Measurements from ENCODE around the gene NADSYN1. TPM values are rescaled to one million over a fixed set of nuclear protein-coding genes. Genes with fewer than 3 reads are reported as not detected.
A peak's percentile ranks its signal among the peaks of the same experiment; 100 is the strongest.

Gene NADSYN1
- total RNA-seq, 1 experiment from 2014 or later, result 36.8 TPM

DNA sequence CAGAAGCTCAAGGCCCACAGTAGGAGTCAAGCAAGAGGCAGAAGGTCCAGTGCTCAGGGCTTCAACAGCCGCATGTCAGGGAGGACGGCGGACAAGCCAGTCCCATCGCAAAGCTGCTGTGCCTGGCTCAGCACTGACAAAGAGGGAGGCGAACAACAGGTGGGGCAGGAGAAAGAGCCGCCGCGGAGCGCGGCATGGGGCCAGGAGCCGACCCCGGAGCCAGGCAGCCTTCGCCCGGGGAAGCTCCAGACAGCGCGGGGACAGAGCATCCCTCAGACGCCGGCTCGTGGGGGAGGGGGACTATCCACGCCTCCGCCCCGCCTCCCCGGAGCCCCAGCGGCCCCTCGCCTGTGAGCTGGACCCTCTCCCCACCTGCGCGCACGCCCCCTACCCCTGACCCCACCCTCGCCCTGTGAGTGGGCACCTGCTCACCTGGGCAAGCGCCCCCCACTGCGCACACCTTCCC, 5.2 kb upstream of the NADSYN1 start:
- in situ Hi-C loops (cut with HindIII; ENCODE audit: low pct_unique_long_range_greater_than_20kb, low sequenced_read_pairs), result no loop called here
- no peak for DNase-seq (ENCODE audit: low read depth)

DNA sequence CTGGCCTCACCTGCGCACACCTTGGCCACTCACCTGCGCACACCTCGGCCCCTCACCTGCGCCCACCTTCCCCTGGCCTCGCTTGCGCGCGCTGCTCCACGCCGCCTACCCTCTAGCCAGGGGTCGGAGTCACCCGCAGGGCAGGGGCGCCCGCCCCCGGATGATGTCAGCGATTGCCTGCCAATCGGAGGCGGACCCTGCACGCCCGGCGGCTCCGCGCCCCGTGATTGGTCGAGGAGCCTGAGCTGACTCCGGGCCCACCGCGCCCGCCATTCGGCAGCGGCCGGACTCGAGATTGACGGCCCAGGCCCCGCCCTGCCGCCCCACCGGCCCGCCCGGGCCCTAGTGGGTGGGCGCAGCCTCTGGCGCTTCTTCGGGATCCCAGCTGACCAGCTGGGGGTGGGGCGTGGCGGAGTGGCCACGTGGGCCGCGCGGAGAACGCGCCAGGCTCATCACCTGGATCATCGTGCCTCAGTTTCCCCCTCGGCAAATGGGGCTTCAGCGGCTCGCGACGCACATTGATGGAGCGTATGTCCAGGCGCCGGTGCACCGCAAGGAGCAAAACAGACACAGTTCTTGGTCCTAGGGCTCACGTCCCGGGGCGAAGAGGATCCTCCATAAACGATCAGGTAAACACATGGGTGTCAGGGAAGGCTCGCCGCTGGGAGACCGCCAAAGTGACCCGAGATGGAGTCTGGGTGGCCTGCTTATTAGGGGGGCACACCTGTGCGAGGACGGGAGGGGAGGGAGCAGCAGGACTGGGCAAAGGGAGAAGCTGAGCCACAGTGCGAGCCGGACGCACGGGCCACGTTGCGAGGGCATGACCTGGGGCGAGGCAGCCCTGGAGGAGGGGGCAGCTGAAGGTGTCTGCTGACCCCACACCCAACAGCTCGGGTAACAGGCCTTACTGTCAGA, 4.5 kb upstream of the NADSYN1 start, which contains the start of gene DHCR7:
DHCR7 (minus strand) TSS at position 137 of the 915 bp plus-strand sequence. CDS start 3,441 bp downstream, outside the sequence.
- in situ Hi-C loops (cut with HindIII; ENCODE audit: low pct_unique_long_range_greater_than_20kb, low sequenced_read_pairs), result no loop called here
- DNase-seq (ENCODE audit: low read depth), result peak; percentile 88

DNA sequence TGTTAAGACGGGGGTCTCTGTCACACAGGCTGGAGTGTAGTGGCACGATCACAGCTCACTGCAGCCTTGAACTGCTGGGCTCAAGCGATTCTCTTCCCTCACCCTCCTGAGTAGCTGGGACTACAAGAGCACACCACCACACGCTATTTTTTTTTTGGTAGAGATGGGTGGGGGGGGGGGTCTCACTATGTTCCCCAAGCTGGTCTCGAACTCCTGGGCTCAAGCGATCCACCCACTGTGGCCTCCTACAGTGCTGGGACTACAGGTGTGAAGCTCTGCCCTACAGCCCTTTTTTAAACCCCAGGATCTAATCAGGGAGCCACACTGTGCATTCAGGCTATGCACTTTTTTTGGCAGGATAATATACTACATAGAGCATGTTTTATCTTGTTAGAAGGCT, 3.4 kb upstream of the NADSYN1 start:
- no peak for DNase-seq (ENCODE audit: low read depth)
- in situ Hi-C loops (cut with HindIII; ENCODE audit: low pct_unique_long_range_greater_than_20kb, low sequenced_read_pairs), result no loop called here

DNA sequence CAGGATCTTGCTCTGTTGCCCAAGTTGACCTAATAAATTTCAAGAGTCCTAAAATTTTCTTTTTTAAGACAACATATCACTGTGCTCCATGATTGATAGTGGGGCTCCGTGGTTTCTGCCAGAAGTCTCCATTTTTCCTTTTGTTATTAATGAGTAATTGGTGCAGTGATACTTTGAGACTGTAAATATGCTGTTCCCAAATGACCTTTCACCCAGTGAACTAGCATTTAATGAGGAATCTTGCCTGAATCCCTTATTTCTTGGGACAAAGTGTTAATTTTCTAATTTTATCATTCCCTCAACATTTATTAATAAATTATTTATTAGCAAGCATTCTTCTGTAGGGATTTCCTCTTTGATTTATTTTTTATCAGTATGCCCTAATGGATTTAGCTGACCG, 2.5 kb upstream of the NADSYN1 start:
- in situ Hi-C loops (cut with HindIII; ENCODE audit: low pct_unique_long_range_greater_than_20kb, low sequenced_read_pairs), result no loop called here
- no peak for DNase-seq (ENCODE audit: low read depth)

DNA sequence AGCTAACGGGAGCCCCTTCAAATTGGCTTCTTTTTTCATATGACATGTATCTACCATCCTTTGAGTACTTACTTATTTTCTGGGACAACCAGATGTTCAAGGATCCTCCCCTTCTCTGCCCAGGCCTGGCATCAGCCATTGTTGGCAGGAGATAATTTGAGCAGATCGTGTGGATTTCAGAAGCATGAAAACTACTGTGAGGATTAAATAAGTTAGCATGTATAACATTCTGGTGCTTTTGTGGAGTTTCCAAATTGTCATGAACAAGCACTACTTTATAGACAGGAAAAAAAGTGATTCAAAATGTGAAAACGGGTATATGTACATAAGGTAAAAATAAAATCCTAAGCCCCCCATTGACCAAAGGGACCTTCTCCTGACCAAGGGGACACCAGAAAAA, 2.1 kb upstream of the NADSYN1 start:
- DNase-seq (ENCODE audit: low read depth), result no peak
- in situ Hi-C loops (cut with HindIII; ENCODE audit: low pct_unique_long_range_greater_than_20kb, low sequenced_read_pairs), result no loop called here

DNA sequence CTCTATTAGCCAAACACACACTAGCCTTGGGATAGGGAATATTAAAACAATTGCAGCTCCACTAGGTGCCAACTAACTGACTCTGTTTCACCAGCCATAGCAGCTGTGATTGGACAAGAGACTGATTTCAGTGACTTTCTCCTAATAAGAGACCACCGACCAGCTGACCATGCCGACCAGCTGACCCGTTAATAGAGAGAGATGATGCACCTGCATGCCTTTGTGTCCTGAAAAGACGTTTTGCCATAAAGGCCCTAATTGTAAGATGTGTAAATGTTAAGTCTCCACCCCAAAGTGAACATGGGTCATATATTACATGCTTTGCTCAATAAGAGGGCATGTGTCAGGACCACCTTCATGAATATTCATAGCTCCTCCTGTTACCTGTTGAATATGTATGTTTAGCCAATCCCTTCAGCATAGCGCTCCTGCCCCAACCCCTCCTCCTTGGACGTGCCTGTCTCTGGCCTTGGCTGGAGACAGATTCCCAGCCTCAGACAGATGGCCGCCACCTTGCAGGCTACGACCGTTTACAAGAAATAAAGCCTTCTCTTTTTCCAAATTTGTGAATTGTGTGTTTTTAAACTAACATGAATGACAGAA, 1.3 kb upstream of the NADSYN1 start:
- in situ Hi-C loops (cut with HindIII; ENCODE audit: low pct_unique_long_range_greater_than_20kb, low sequenced_read_pairs), result no loop called here
- peak; percentile 20 for DNase-seq (ENCODE audit: low read depth)

DNA sequence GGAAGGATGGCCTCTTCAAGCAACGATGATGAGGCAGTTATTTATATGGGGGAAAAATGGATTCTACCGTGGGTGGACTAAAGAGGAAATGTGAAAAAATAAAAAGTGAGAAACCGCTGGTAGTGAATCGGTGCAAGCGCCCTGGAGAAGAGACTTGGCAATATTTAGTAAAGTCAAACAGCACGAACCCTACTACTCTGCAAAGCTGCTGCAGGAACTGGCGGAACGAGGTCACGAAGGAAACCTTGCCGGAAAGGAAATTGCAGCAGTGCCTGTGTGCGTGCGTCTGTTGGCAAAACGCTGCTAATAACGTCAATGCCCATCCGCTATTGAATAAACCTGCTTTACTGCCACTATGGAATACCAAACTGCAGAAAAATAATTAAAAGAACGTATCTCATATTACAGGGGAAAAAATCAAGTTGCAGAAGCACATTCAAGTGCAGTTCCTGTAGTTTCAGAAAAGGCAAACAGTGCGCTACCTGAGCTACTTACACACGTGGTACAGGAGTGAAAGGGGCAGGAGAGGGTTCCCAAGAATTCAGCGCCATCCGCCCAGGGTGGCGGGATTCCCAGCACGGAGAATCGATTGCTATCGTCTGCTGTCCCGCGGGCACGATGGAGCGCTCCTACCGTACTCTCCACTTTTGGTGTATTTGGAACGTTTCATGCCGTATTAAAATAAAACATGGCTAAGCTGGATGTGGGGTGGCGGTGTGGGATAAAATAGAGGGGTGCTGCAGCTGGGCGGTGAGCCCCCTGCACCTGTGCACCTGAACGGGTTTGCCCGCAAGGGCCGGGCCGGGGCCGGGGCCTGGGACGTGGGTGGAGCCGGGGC, 585 bp upstream of the NADSYN1 start:
- in situ Hi-C loops (cut with HindIII; ENCODE audit: low pct_unique_long_range_greater_than_20kb, low sequenced_read_pairs), result no loop called here
- no peak for DNase-seq (ENCODE audit: low read depth)

DNA sequence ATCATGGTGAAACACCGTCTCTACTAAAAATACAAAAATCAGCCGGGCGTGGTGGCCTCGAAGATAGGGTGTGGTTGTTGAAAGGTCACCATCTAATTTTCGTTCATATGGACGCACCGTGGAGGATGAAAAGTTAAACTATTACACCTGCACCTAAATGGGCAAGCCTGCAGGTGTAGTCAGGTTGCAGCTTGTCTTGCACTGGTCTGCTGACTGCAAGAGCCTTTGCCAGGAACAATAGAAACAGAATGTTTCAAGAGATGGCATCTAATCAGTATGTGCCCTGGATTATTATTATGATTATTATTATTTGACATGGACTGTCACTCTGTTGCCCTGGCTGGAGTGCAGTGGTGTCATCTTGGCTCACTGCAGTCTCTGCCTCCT, 908 bp downstream of the NADSYN1 start:
- no peak for DNase-seq (ENCODE audit: low read depth)
- in situ Hi-C loops (cut with HindIII; ENCODE audit: low pct_unique_long_range_greater_than_20kb, low sequenced_read_pairs), result no loop called here

DNA sequence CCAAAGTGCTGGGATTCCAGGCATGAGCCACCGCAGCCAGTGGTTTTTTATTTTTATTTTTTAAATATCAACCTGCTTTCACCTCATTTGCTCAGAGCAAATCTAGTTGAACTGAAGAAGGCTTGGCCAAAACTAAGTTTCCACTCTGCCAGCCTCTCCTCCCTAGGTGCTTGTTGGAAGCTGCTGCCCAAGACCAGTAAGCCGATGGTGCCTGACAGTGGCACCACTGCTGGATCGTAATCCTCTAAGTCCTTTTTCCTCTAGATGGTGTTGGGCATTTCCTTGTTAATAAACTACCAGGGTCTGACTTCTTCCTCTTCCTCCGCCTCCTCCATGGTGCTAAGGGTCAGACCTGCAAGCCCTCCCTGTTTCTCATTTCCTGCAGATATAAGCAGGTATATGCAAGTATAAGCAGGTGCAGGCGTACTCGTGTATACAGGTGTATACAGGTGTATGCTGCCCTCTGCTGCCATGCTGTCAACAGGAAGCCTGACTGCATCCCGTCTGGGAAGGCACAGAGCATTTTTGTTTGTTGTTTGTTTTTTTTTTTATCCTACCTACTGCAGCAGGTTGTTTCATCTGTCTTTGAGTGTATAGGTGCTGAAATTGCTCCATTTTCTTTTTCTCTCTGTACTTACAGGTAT, 1.6 kb downstream of the NADSYN1 start:
- no peak for DNase-seq (ENCODE audit: low read depth)
- in situ Hi-C loops (cut with HindIII; ENCODE audit: low pct_unique_long_range_greater_than_20kb, low sequenced_read_pairs), result no loop called here

DNA sequence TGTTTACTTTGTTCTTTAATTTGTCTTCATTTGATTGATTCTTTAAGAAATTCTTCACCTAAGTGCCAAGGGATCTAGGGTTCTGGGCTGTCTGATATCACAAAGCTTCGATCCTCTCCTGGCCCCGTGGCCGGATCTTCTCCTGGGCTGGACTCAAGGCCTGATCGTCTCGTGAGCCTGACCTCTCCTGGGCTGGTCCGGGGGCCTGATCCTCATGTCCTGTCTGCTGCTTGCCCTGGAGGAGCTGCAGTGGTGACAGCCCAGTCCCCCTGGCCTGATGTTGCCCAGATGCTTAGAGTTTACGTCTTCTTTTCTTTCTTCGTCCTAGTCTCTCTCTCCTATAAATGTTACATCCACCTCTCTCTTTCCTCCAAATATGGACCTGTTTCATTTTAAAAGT, 3.3 kb downstream of the NADSYN1 start:
- DNase-seq (ENCODE audit: low read depth), result no peak
- in situ Hi-C loops (cut with HindIII; ENCODE audit: low pct_unique_long_range_greater_than_20kb, low sequenced_read_pairs), result no loop called here

DNA sequence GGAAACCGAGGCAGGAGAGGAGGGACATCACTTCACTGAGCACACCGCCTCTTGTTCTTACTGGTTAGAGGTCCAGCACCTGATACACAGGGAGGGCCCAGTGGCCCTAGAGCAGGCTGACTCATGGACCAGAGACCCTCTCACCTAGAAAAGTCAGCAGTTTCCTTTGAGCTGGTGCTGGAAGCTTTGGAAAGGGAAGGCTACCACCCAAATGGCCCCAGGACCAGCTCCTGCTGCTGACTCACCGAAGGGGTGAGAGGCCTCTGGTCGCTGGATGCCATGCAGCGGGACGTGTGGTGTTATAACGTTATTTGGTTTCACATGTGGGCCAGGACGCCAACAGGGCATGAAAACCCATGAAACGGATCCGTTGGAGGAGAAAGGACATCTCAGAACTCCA, 3.8 kb downstream of the NADSYN1 start:
- no peak for DNase-seq (ENCODE audit: low read depth)
- in situ Hi-C loops (cut with HindIII; ENCODE audit: low pct_unique_long_range_greater_than_20kb, low sequenced_read_pairs), result no loop called here

DNA sequence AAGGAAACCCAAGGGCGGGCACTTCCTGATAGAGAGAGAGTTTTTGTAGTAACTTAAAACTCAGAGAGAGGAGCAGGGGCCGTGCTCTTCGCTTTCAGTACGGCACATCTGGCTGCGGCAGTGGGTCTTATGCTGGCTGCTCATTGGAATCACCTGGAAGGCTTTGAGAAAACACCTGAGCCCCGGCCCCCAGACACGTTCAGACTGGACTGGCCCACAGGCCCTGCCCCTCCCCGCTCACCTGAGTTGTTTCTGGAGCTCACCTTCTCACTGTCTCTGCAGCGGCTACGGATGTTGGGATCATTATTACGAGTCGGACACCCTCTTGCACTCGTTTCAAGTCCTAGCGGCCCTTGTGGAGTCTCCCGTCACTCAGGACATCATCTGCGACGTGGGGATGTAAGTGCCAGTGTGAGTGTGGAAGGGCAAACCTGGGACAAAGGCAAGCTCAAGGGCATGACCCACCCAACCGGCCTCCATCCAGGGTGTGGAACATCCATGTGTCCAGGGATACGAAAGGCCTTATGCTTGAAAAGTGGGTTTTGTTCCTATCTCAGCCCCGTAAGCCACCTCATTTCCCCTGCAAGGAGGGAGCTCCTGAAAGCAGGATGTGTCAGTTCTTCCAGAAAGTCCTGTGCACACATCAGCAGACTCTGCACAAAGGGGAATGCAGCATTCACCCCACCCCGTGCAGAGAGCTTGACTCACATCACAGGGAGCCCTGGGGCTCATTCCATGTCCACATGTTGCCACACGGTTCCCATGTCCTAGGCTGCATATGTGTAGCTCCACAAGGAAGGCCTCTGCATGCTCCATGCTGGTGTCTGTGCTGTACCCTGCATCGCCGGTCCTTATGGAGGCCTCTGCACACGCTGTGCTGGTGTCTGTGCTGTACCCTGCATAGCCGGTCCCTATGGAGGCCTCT, 5.4 kb downstream of the NADSYN1 start:
- in situ Hi-C loops (cut with HindIII; ENCODE audit: low pct_unique_long_range_greater_than_20kb, low sequenced_read_pairs), result no loop called here
- no peak for DNase-seq (ENCODE audit: low read depth)

DNA sequence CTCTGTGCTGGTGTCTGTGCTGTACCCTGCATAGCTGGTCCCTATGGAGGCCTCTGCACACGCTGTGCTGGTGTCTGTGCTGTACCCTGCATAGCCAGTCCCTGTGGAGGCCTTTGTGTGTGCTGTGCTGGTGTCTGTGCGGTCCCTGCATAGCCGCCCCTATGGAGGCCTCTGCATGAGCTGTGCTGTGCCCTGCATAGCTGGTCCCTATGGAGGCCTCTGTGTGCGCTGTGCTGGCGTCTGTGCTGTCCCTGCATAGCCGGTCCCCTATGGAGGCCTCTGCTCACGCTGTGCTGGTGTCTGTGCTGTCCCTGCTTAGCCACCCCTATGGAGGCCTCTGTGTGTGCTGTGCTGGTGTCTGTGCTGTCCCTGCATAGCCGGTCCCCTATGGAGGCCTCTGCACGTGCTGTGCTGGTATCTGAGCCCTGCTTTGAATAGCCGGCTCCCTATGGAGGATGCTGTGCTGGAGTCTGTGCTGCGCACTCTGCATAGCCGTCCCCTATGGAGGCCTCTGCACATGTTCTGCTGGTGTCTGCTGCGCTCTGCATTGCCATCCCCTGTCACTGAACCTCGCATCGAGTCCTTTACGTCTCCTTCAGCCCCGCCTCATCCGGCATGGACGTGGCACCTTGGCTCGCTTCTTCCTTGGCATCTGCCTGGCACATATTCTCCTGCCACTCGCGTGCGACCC, 6.2 kb downstream of the NADSYN1 start:
- no peak for DNase-seq (ENCODE audit: low read depth)
- in situ Hi-C loops (cut with HindIII; ENCODE audit: low pct_unique_long_range_greater_than_20kb, low sequenced_read_pairs), result no loop called here

DNA sequence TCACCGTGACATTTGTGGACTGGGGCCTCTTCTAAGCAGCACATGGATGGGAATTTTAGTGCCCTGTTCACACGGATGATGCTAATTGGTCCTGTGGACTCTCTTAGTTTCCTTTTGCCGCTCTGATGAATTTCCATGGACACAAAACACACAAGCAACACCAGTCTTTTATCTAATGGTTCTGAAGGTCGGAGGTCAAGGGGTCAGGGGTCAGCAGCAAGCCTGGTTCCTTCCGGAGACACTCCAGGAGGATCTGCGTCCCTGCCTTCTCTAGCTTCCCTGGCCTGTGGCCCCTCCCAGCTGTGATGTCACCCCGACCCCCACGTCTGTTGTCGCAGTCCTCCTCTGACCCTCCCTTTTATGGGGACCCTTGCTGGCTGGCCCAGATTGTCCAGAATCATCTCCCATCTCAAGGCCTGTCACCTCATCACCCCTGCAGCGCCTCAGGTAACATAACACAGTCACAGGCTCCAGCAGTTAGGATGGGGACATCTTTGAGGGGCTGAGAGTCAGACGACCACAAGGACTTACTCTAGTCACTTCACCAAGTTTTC, 6.8 kb downstream of the NADSYN1 start:
- in situ Hi-C loops (cut with HindIII; ENCODE audit: low pct_unique_long_range_greater_than_20kb, low sequenced_read_pairs), result no loop called here
- DNase-seq (ENCODE audit: low read depth), result no peak

DNA sequence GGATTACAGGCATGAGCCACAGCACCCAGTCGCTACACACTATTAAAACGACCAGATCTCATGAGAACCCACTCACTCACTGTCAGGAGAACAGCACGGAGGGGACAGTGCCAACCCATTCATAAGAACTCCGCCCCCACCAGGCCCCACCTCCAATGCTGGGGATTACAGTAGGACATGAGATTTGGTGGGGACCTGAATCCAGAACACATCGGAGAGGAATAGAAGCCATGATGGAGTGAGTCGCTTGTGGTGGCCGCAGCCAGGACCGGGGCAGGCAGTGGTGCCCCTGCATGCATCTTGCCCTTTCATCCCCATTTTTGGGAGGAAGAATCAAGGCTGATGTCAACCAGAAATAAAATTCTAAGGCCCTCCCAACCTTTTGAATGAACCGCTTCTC, 8.7 kb downstream of the NADSYN1 start:
- in situ Hi-C loops (cut with HindIII; ENCODE audit: low pct_unique_long_range_greater_than_20kb, low sequenced_read_pairs), result no loop called here
- no peak for DNase-seq (ENCODE audit: low read depth)

DNA sequence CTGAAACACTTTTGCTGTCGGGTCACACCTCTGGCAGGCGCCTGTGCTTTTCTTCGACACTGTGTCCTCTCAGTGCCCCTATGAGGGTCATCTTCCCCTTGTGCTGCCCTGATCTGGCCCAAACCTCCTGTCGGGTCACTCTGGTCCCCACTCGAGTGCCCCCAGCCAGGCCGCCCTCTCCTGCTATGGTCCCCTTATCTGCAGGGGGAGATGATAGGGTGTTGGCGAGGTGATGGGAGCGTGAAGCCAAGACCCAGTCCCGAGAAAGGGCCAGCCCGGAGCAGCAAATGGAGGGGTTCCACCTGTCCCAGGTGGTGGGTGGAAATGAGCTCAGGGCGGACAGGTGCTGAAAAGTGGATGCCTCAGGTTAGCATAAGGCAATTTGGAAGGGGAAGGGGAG, 9.7 kb downstream of the NADSYN1 start:
- in situ Hi-C loops (cut with HindIII; ENCODE audit: low pct_unique_long_range_greater_than_20kb, low sequenced_read_pairs), result no loop called here
- no peak for DNase-seq (ENCODE audit: low read depth)

Measured in Caki2 (cell line).